Measurements from ENCODE around the gene LAIR1.

The LAIR1 gene

GRCh38 chr19:54392105-54392504, 27.4 kb upstream of the LAIR1 start:
- Histone ChIP-seq H3K27me3 (ENCODE audit: insufficient read depth, low read length) (no peaks in the 10 kb centered on the region), H3K79me1 (ENCODE audit: low read length) (no peaks in the 10 kb centered on the region), H2BK5ac (ENCODE audit: low read depth, low read length, poor library complexity) (no peak overlapping the region), H3K4ac (ENCODE audit: low read depth, low read length) (no peak overlapping the region), H3K79me2 (ENCODE audit: control insufficient read depth, insufficient read depth, low read length, poor library complexity) (no peaks in the 10 kb centered on the region), H3K9me3 (ENCODE audit: insufficient read depth, low read depth, low read length) (no peaks in the 10 kb centered on the region), H3K36me3 (ENCODE audit: control insufficient read depth in 1 of 2, insufficient read depth in 2 of 2, low read length in 2 of 2) (no peaks in the 10 kb centered on the region), H3K4me2 (ENCODE audit: low read length) (no peak overlapping the region), H3K9ac (ENCODE audit: low read length) (no peak overlapping the region), H3K23ac (ENCODE audit: low read length) (no peak overlapping the region), H3K14ac (ENCODE audit: low read length) (no peak overlapping the region), H2BK12ac (ENCODE audit: low read length) (no peak overlapping the region), H4K8ac (ENCODE audit: low read depth, low read length) (no peak overlapping the region), H2AFZ (ENCODE audit: insufficient read depth, low read length, poor library complexity) (no peak overlapping the region), H4K12ac (ENCODE audit: low read depth, low read length) (no peak overlapping the region), H2BK120ac (ENCODE audit: insufficient read depth, low read length, poor library complexity) (no peak overlapping the region), H3K18ac (ENCODE audit: low read length) (no peak overlapping the region), H3K4me3 (ENCODE audit: low read depth, low read length) (no peak overlapping the region), H4K91ac (ENCODE audit: low read depth, low read length) (no peak overlapping the region), H2AK5ac (ENCODE audit: low read length) (no peak overlapping the region), H3K27ac (ENCODE audit: low read depth, low read length) (no peak overlapping the region), H3K4me1 (ENCODE audit: control insufficient read depth in 1 of 2, insufficient read depth in 2 of 2, low read length in 2 of 2) (peaks cover 0 to 3% of the 10 kb centered on the region in 2 experiments)
- DNase-seq, result no peak
- WGBS (ENCODE audit: extremely low coverage, insufficient coverage, insufficient read length), result no CpG with 5 or more reads among the region's 5 CpGs

- Histone ChIP-seq H3K9ac (ENCODE audit: low read length) (no peak overlapping the region), H4K12ac (ENCODE audit: low read depth, low read length) (no peak overlapping the region), H3K4ac (ENCODE audit: low read depth, low read length) (no peak overlapping the region), H2BK120ac (ENCODE audit: insufficient read depth, low read length, poor library complexity) (no peak overlapping the region), H3K4me3 (ENCODE audit: low read depth, low read length) (no peak overlapping the region), H3K4me2 (ENCODE audit: low read length) (no peak overlapping the region), H3K18ac (ENCODE audit: low read length) (no peak overlapping the region), H3K79me1 (ENCODE audit: low read length) (no peaks in the 10 kb centered on the region), H3K14ac (ENCODE audit: low read length) (no peak overlapping the region), H2AK5ac (ENCODE audit: low read length) (no peak overlapping the region), H4K91ac (ENCODE audit: low read depth, low read length) (no peak overlapping the region), H2BK12ac (ENCODE audit: low read length) (no peak overlapping the region), H3K9me3 (ENCODE audit: insufficient read depth, low read depth, low read length) (no peaks in the 10 kb centered on the region), H3K23ac (ENCODE audit: low read length) (no peak overlapping the region), H2BK5ac (ENCODE audit: low read depth, low read length, poor library complexity) (no peak overlapping the region), H2AFZ (ENCODE audit: insufficient read depth, low read length, poor library complexity) (no peak overlapping the region), H3K4me1 (ENCODE audit: control insufficient read depth in 1 of 2, insufficient read depth in 2 of 2, low read length in 2 of 2) (peaks cover 0 to 3% of the 10 kb centered on the region in 2 experiments), H3K27me3 (ENCODE audit: insufficient read depth, low read length) (no peaks in the 10 kb centered on the region), H3K36me3 (ENCODE audit: control insufficient read depth in 1 of 2, insufficient read depth in 2 of 2, low read length in 2 of 2) (no peaks in the 10 kb centered on the region), H3K79me2 (ENCODE audit: control insufficient read depth, insufficient read depth, low read length, poor library complexity) (no peaks in the 10 kb centered on the region), H4K8ac (ENCODE audit: low read depth, low read length) (no peak overlapping the region), H3K27ac (ENCODE audit: low read depth, low read length) (no peak overlapping the region)
- no peak for DNase-seq
- WGBS (ENCODE audit: extremely low coverage, insufficient coverage, insufficient read length), result no CpG with 5 or more reads among the region's 4 CpGs
These were observed 26.9 kb upstream of the LAIR1 start for GRCh38 chr19:54391589-54392061.

- WGBS (ENCODE audit: extremely low coverage, insufficient coverage, insufficient read length), result no CpG with 5 or more reads among the region's 7 CpGs
These were observed 26.3 kb upstream of the LAIR1 start for GRCh38 chr19:54390942-54391577.

GRCh38 chr19:54389553-54389952, 24.8 kb upstream of the LAIR1 start:
- no peak overlapping the region for H3K4ac ChIP-seq (ENCODE audit: low read depth, low read length)
- H2BK120ac ChIP-seq (ENCODE audit: insufficient read depth, low read length, poor library complexity), result no peak overlapping the region
- H3K4me1 ChIP-seq (ENCODE audit: control insufficient read depth in 1 of 2, insufficient read depth in 2 of 2, low read length in 2 of 2), result peaks cover 0 to 3% of the 10 kb centered on the region in 2 experiments
- no peak overlapping the region for H3K4me2 ChIP-seq (ENCODE audit: low read length)
- no peak overlapping the region for H2AK5ac ChIP-seq (ENCODE audit: low read length)
- no peak overlapping the region for H3K27ac ChIP-seq (ENCODE audit: low read depth, low read length)
- H4K8ac ChIP-seq (ENCODE audit: low read depth, low read length), result no peak overlapping the region
- DNase-seq, result no peak
- H3K27me3 ChIP-seq (ENCODE audit: insufficient read depth, low read length), result no peaks in the 10 kb centered on the region
- H4K12ac ChIP-seq (ENCODE audit: low read depth, low read length), result no peak overlapping the region
- no peak overlapping the region for H3K9ac ChIP-seq (ENCODE audit: low read length)
- no peaks in the 10 kb centered on the region for H3K79me1 ChIP-seq (ENCODE audit: low read length)
- H2BK5ac ChIP-seq (ENCODE audit: low read depth, low read length, poor library complexity), result no peak overlapping the region
- no peak overlapping the region for H2BK12ac ChIP-seq (ENCODE audit: low read length)
- no peaks in the 10 kb centered on the region for H3K36me3 ChIP-seq (ENCODE audit: control insufficient read depth in 1 of 2, insufficient read depth in 2 of 2, low read length in 2 of 2)
- no peak overlapping the region for H3K14ac ChIP-seq (ENCODE audit: low read length)
- no peak overlapping the region for H3K18ac ChIP-seq (ENCODE audit: low read length)
- H2AFZ ChIP-seq (ENCODE audit: insufficient read depth, low read length, poor library complexity), result no peak overlapping the region
- H3K4me3 ChIP-seq (ENCODE audit: low read depth, low read length), result no peak overlapping the region
- H3K9me3 ChIP-seq (ENCODE audit: insufficient read depth, low read depth, low read length), result no peaks in the 10 kb centered on the region
- H3K79me2 ChIP-seq (ENCODE audit: control insufficient read depth, insufficient read depth, low read length, poor library complexity), result no peaks in the 10 kb centered on the region
- H3K23ac ChIP-seq (ENCODE audit: low read length), result no peak overlapping the region
- WGBS (ENCODE audit: extremely low coverage, insufficient coverage, insufficient read length), result no CpG with 5 or more reads among the region's 4 CpGs
- H4K91ac ChIP-seq (ENCODE audit: low read depth, low read length), result no peak overlapping the region

More at GRCh38 chr19:54390942-54391577, 26.3 kb upstream of the LAIR1 start:
- no peak overlapping the region for H4K12ac ChIP-seq (ENCODE audit: low read depth, low read length)
- no peak overlapping the region for H3K23ac ChIP-seq (ENCODE audit: low read length)
- H3K4me2 ChIP-seq (ENCODE audit: low read length), result no peak overlapping the region
- H3K36me3 ChIP-seq (ENCODE audit: control insufficient read depth in 1 of 2, insufficient read depth in 2 of 2, low read length in 2 of 2), result no peaks in the 10 kb centered on the region
- H2AK5ac ChIP-seq (ENCODE audit: low read length), result no peak overlapping the region
- H3K14ac ChIP-seq (ENCODE audit: low read length), result no peak overlapping the region
- H3K9ac ChIP-seq (ENCODE audit: low read length), result no peak overlapping the region
- H3K27ac ChIP-seq (ENCODE audit: low read depth, low read length), result no peak overlapping the region
- no peak overlapping the region for H3K4ac ChIP-seq (ENCODE audit: low read depth, low read length)
- no peaks in the 10 kb centered on the region for H3K79me1 ChIP-seq (ENCODE audit: low read length)
- peak; percentile 44 to 75 for DNase-seq
- peaks cover 0 to 3% of the 10 kb centered on the region in 2 experiments for H3K4me1 ChIP-seq (ENCODE audit: control insufficient read depth in 1 of 2, insufficient read depth in 2 of 2, low read length in 2 of 2)
- no peak overlapping the region for H3K18ac ChIP-seq (ENCODE audit: low read length)
- no peak overlapping the region for H2BK120ac ChIP-seq (ENCODE audit: insufficient read depth, low read length, poor library complexity)
- no peak overlapping the region for H4K8ac ChIP-seq (ENCODE audit: low read depth, low read length)
- no peak overlapping the region for H3K4me3 ChIP-seq (ENCODE audit: low read depth, low read length)
- H2BK12ac ChIP-seq (ENCODE audit: low read length), result no peak overlapping the region
- H3K79me2 ChIP-seq (ENCODE audit: control insufficient read depth, insufficient read depth, low read length, poor library complexity), result no peaks in the 10 kb centered on the region
- H3K27me3 ChIP-seq (ENCODE audit: insufficient read depth, low read length), result no peaks in the 10 kb centered on the region
- no peak overlapping the region for H2AFZ ChIP-seq (ENCODE audit: insufficient read depth, low read length, poor library complexity)
- H3K9me3 ChIP-seq (ENCODE audit: insufficient read depth, low read depth, low read length), result no peaks in the 10 kb centered on the region
- no peak overlapping the region for H4K91ac ChIP-seq (ENCODE audit: low read depth, low read length)
- no peak overlapping the region for H2BK5ac ChIP-seq (ENCODE audit: low read depth, low read length, poor library complexity)
